Gastrocnemius medialis (tissue), 4 donors: ENCODE measurements around the gene EGF. TPM values are rescaled to one million over a fixed set of nuclear protein-coding genes. Genes with fewer than 3 reads are reported as not detected.

ENCODE experiments used
- ATAC-seq, 2 donors: fragments of 150-250 bp; one replicate each; pipeline ENCODE4 v1.9.1; 2016
- DNase-seq, 2 donors: peaks; one replicate each; pipeline ENCODE4 v3.0.0-alpha.2; 2019
- H3K27ac ChIP-seq, 4 donors: fragments of 200-600 bp; sonication (generic); 1 replicate in 1 of 4; 2 replicates in 3 of 4; pipeline ENCODE4 v1.5.1; 2016 to 2018; ENCODE audit warnings: mild to moderate bottlenecking in 2 of 4, moderate library complexity in 1 of 4
- H3K27me3 ChIP-seq, 3 donors: fragments of 200-600 bp; sonication (generic) in 2 of 3; 1 replicate in 1 of 3; 2 replicates in 2 of 3; pipeline versions ENCODE4 v1.5.1 to v1.6.0; 2016 to 2019; ENCODE audit warnings: mild to moderate bottlenecking in 1 of 3, moderate library complexity in 1 of 3
- H3K36me3 ChIP-seq, 2 donors: fragments of 200-600 bp; sonication (generic) in 1 of 2; one replicate each; pipeline ENCODE4 v1.5.1; 2017 to 2018
- H3K4me1 ChIP-seq, 2 donors: fragments of 200-600 bp; sonication (generic) in 1 of 2; one replicate each; pipeline ENCODE4 v1.5.1; 2016 to 2017; ENCODE audit warnings: mild to moderate bottlenecking in 2 of 2
- H3K4me3 ChIP-seq, 4 donors: fragments of 200-600 bp; sonication (generic) in 3 of 4; 1 replicate in 1 of 4; 2 replicates in 3 of 4; pipeline ENCODE4 v1.5.1; 2016 to 2019; ENCODE audit warnings: mild to moderate bottlenecking in 2 of 4
- H3K9me3 ChIP-seq, 3 donors: fragments of 200-600 bp; sonication (generic) in 2 of 3; 1 replicate in 1 of 3; 2 replicates in 2 of 3; pipeline ENCODE4 v1.5.1; 2016 to 2019
- POLR2A ChIP-seq, 2 donors: fragments of 450-650 bp; IDR thresholded peaks; one replicate each; pipeline ENCODE4 v1.6.1; 2017; ENCODE audit warnings: antibody characterized with exemption in 2 of 2, mild to moderate bottlenecking in 2 of 2, moderate library complexity in 2 of 2
- in situ Hi-C, 4 donors: fragments of 200-750 bp; cut with MboI; loops; one replicate each; pipeline versions ENCODE4 v1.15.0 to v1.8.0; 2017; ENCODE audit warnings: low sequenced_read_pairs in 4 of 4
- intact Hi-C: fragments of 100-400 bp; cut with DNase I; formaldehyde crosslinking; loops from one replicate; pipeline ENCODE4 v1.15.1; 2023; ENCODE audit warnings: low total_unique reads
- total RNA-seq, 4 donors: library from RNA; depleted of rRNA; stranded (reverse); fragments of >200 nt; gene quantifications; one replicate each; pipeline versions ENCODE4 v1.1.0 to v1.2.3, GENCODE V29; 2016
- TF ChIP-seq, protein P1 (sequence below), 5 experiments: fragments of 450-650 bp in 3 of 5; fragments of 200-600 bp in 2 of 5; sonication (generic) in 2 of 5; IDR thresholded peaks in 4 of 5; conservative IDR thresholded peaks in 1 of 5; 1 replicate in 4 of 5; 2 replicates in 1 of 5; pipeline ENCODE4 v1.5.1; 2016 to 2019; ENCODE audit warnings: antibody characterized with exemption in 5 of 5, mild to moderate bottlenecking in 3 of 5, moderate library complexity in 3 of 5

The EGF gene
- total RNA-seq, 4 donors from 2014 or later, result 12.1 to 58.5 (median 21.3) TPM

DNA sequence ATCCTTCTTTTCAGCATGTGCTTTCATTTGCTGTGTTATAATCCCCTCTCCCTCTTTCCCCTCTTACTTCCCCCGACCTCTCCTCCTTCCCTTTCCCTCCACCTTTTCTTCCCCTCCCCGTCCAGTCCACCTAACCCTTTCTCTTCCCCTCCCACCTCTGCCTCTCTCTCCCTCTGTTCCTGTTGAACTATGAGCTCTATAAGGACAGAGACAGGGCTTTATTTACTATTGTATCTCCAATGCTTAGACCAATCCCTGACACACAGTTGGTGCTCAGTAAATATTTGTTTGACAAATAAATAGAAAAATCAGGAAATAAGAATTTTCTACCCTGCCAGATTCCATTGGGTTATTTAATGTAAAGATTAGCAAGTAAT lies 60.8 kb downstream of the EGF start:
- no peaks in the 10 kb centered on the region for H3K4me1 ChIP-seq
- in situ Hi-C loops, result loop anchor here in 2 of 4 donors (10.0 to 25.0 kb wide), 2 partner anchors 261 to 549 kb away; partner anchors contain the start of gene CASP6 (in 1 of the 2)
- TF ChIP-seq POLR2A (IDR thresholded peaks at IDR 0.05), result no peak
- intact Hi-C loops, result no loop called here
- ATAC-seq (no peak), DNase-seq (no peak)
- no peaks in the 10 kb centered on the region for H3K27me3 ChIP-seq
- H3K9me3 ChIP-seq, result no peaks in the 10 kb centered on the region
- H3K36me3 ChIP-seq, result peaks cover 0 to 22% of the 10 kb centered on the region in 2 donors
- no peak overlapping the region for H3K4me3 ChIP-seq
- no peak overlapping the region for H3K27ac ChIP-seq

DNA sequence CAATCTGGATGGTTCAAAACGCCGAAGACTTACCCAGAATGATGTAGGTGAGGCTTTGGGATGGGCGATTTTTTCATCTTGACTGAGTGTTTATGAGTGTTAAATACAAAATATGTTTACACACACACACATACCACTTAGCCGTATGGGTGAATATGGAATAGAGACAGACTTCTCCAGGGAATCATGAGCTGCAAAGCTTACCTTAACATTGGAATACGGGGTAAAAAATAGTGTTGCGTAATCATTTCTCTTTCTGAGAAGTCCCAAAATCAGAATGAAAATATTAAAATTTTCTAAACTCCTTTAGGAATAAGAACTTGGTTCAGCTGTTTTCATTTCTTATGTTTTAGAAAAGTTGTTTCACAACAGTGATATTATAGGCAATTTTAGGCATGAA lies 63.5 kb downstream of the EGF start:
- DNase-seq, result no peak
- Histone ChIP-seq H3K36me3 (peaks cover 0 to 21% of the 10 kb centered on the region in 2 donors), H3K4me3 (no peak overlapping the region), H3K9me3 (no peaks in the 10 kb centered on the region), H3K4me1 (no peaks in the 10 kb centered on the region), H3K27ac (no peak overlapping the region), H3K27me3 (no peaks in the 10 kb centered on the region)
- ATAC-seq, result no peak
- intact Hi-C loops (loop anchor here (2.0 to 5.0 kb wide), 3 partner anchors 159 to 554 kb away; partner anchors contain the start of genes CASP6 and GAR1), in situ Hi-C loops (loop anchor here (10.0 to 25.0 kb wide), 2 partner anchors 551 to 564 kb away; no protein-coding TSS in a partner anchor)
- TF ChIP-seq, protein P1, sequence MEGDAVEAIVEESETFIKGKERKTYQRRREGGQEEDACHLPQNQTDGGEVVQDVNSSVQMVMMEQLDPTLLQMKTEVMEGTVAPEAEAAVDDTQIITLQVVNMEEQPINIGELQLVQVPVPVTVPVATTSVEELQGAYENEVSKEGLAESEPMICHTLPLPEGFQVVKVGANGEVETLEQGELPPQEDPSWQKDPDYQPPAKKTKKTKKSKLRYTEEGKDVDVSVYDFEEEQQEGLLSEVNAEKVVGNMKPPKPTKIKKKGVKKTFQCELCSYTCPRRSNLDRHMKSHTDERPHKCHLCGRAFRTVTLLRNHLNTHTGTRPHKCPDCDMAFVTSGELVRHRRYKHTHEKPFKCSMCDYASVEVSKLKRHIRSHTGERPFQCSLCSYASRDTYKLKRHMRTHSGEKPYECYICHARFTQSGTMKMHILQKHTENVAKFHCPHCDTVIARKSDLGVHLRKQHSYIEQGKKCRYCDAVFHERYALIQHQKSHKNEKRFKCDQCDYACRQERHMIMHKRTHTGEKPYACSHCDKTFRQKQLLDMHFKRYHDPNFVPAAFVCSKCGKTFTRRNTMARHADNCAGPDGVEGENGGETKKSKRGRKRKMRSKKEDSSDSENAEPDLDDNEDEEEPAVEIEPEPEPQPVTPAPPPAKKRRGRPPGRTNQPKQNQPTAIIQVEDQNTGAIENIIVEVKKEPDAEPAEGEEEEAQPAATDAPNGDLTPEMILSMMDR (IDR thresholded peaks at IDR 0.05 in 4 of 5, conservative IDR thresholded peaks at IDR 0.05 in 1 of 5), result no peak
- TF ChIP-seq POLR2A (IDR thresholded peaks at IDR 0.05), result no peak

- Histone ChIP-seq H3K4me3 (no peak overlapping the region), H3K9me3 (no peaks in the 10 kb centered on the region), H3K27ac (no peak overlapping the region), H3K27me3 (no peaks in the 10 kb centered on the region), H3K36me3 (peaks cover 0 to 21% of the 10 kb centered on the region in 2 donors), H3K4me1 (no peaks in the 10 kb centered on the region)
- no peak for DNase-seq
- in situ Hi-C loops (loop anchor here (10.0 to 25.0 kb wide), 2 partner anchors 553 to 566 kb away; no protein-coding TSS in a partner anchor), intact Hi-C loops (loop anchor here (2.0 to 5.0 kb wide), 3 partner anchors 161 to 556 kb away; partner anchors contain the start of genes CASP6 and GAR1)
- TF ChIP-seq POLR2A (IDR thresholded peaks at IDR 0.05), result no peak
- TF ChIP-seq, protein P1 (IDR thresholded peaks at IDR 0.05 in 4 of 5, conservative IDR thresholded peaks at IDR 0.05 in 1 of 5), result peak in 4 of 5 experiments; percentile 38 to 65 (median 48)
- ATAC-seq, result peak in 1 of 2 donors; percentile 49
Observed at GRCh38 chr4:109977854-109978501, 65.3 kb downstream of the EGF start.

GRCh38 chr4:109978704-109979454 lies 66.2 kb downstream of the EGF start:
- H3K4me3 ChIP-seq, result no peak overlapping the region
- no peaks in the 10 kb centered on the region for H3K4me1 ChIP-seq
- no peak overlapping the region for H3K27ac ChIP-seq
- no peaks in the 10 kb centered on the region for H3K27me3 ChIP-seq
- ATAC-seq, result no peak
- H3K9me3 ChIP-seq, result no peaks in the 10 kb centered on the region
- H3K36me3 ChIP-seq, result peaks cover 0 to 25% of the 10 kb centered on the region in 2 donors
- no peak for DNase-seq
- TF ChIP-seq POLR2A (IDR thresholded peaks at IDR 0.05), result no peak
- TF ChIP-seq, protein P1 (IDR thresholded peaks at IDR 0.05 in 4 of 5, conservative IDR thresholded peaks at IDR 0.05 in 1 of 5), result no peak
- intact Hi-C loops, result loop anchor here (5.0 kb wide), 2 partner anchors 162 to 557 kb away; partner anchors contain the start of gene GAR1
- in situ Hi-C loops, result loop anchor here (10.0 to 25.0 kb wide), 2 partner anchors 554 to 567 kb away; no protein-coding TSS in a partner anchor
